Liver (tissue), 9 donors: ENCODE results near the gene MAD2L1BP. TPM values are rescaled to one million over a fixed set of nuclear protein-coding genes. Genes with fewer than 3 reads are reported as not detected.

Source experiments
- DNase-seq: peaks from one replicate; pipeline ENCODE4 v3.0.0-alpha.2; 2017; ENCODE audit warnings: low spot score
- H3K27ac ChIP-seq, 2 donors: one replicate each; pipeline ENCODE4 v1.7.0; 2013; ENCODE audit warnings: inconsistent platforms in 2 of 2, low read length in 2 of 2, control low read depth in 1 of 2, low read depth in 1 of 2, mild to moderate bottlenecking in 1 of 2
- H3K27me3 ChIP-seq, 4 donors: one replicate each; pipeline versions ENCODE4 v1.6.1 to v1.7.0; 2013; ENCODE audit warnings: low read length in 3 of 4, inconsistent platforms in 1 of 4, mild to moderate bottlenecking in 1 of 4, moderate library complexity in 1 of 4; ENCODE audit not compliant: control insufficient read depth in 4 of 4, insufficient read depth in 4 of 4
- H3K36me3 ChIP-seq, 4 donors: one replicate each; pipeline versions ENCODE4 v1.6.1 to v1.7.0; 2013; ENCODE audit warnings: low read length in 3 of 4, mild to moderate bottlenecking in 3 of 4, low read depth in 1 of 4, moderate library complexity in 1 of 4; ENCODE audit not compliant: control insufficient read depth in 4 of 4, insufficient read depth in 3 of 4
- H3K4me1 ChIP-seq, 4 donors: one replicate each; pipeline versions ENCODE4 v1.6.1 to v1.7.0; 2013; ENCODE audit warnings: low read length in 3 of 4, mild to moderate bottlenecking in 3 of 4, moderate library complexity in 1 of 4; ENCODE audit not compliant: control insufficient read depth in 4 of 4, insufficient read depth in 4 of 4
- H3K4me3 ChIP-seq, 3 donors: one replicate each; pipeline versions ENCODE4 v1.6.1 to v1.7.0; 2013; ENCODE audit warnings: low read length in 3 of 3, control low read depth in 1 of 3, low read depth in 1 of 3, mild to moderate bottlenecking in 1 of 3
- H3K9ac ChIP-seq, 2 donors: one replicate each; pipeline ENCODE4 v1.7.0; 2013; ENCODE audit warnings: low read length in 2 of 2, mild to moderate bottlenecking in 2 of 2, moderate library complexity in 2 of 2, control low read depth in 1 of 2, low read depth in 1 of 2
- H3K9me3 ChIP-seq, 4 donors: one replicate each; pipeline versions ENCODE4 v1.6.1 to v1.7.0; 2013; ENCODE audit warnings: low read length in 3 of 4; ENCODE audit not compliant: control insufficient read depth in 4 of 4
- EGR1 ChIP-seq, 2 donors: IDR thresholded peaks; 2 replicates each; pipeline ENCODE4 v1.6.1; 2016 to 2018; ENCODE audit warnings: antibody characterized with exemption in 2 of 2, low read depth in 2 of 2
- FOXA1 ChIP-seq: IDR thresholded peaks from 2 replicates; pipeline ENCODE4 v1.6.1; 2016; ENCODE audit warnings: antibody characterized with exemption
- FOXA2 ChIP-seq: IDR thresholded peaks from 2 replicates; pipeline ENCODE4 v1.6.1; 2016; ENCODE audit warnings: antibody characterized with exemption
- GABPA ChIP-seq, 2 donors: IDR thresholded peaks in 1 of 2; conservative IDR thresholded peaks in 1 of 2; 2 replicates each; pipeline ENCODE4 v1.6.1; 2016; ENCODE audit warnings: antibody characterized with exemption in 2 of 2, mild to moderate bottlenecking in 1 of 2, moderate library complexity in 1 of 2
- HNF4A ChIP-seq, 2 donors: conservative IDR thresholded peaks; 2 replicates each; pipeline ENCODE4 v1.6.1; 2016; ENCODE audit warnings: antibody characterized with exemption in 2 of 2, mild to moderate bottlenecking in 2 of 2
- HNF4G ChIP-seq: IDR thresholded peaks from 2 replicates; pipeline ENCODE4 v1.6.1; 2016; ENCODE audit warnings: antibody characterized with exemption
- JUND ChIP-seq, 2 donors: IDR thresholded peaks; 2 replicates each; pipeline ENCODE4 v1.6.1; 2016; ENCODE audit warnings: antibody characterized with exemption in 2 of 2
- NR2F2 ChIP-seq: IDR thresholded peaks from 2 replicates; pipeline ENCODE4 v1.6.1; 2016; ENCODE audit warnings: antibody characterized with exemption
- RAD21 ChIP-seq, 2 donors: IDR thresholded peaks; 2 replicates each; pipeline ENCODE4 v1.6.1; 2016; ENCODE audit warnings: antibody characterized with exemption in 2 of 2, mild to moderate bottlenecking in 2 of 2
- SP1 ChIP-seq: IDR thresholded peaks from 2 replicates; pipeline ENCODE4 v1.6.1; 2018; ENCODE audit warnings: antibody characterized with exemption, mild to moderate bottlenecking
- TAF1 ChIP-seq: conservative IDR thresholded peaks from 2 replicates; pipeline ENCODE4 v1.6.1; 2016; ENCODE audit warnings: antibody characterized with exemption, mild to moderate bottlenecking
- YY1 ChIP-seq: IDR thresholded peaks from 2 replicates; pipeline ENCODE4 v1.6.1; 2016; ENCODE audit warnings: antibody characterized with exemption, mild to moderate bottlenecking
- WGBS: extraction: QIAGEN DNeasy Blood & Tissue Kit; methylation state at CpG from one replicate; pipeline ENCODE4 v1.1.7; 2013; 5-methylcytosine and 5-hydroxymethylcytosine counted together
- polyA plus RNA-seq, 2 donors: library from polyadenylated mRNA; stranded (reverse) in 1 of 2; unstranded in 1 of 2; fragments of 200-250 nt in 1 of 2; fragments of >200 nt in 1 of 2; fragmentation: Nextera tagmentation in 1 of 2; extraction: Ambion mirVana in 1 of 2; gene quantifications; one replicate each; pipeline versions ENCODE4 v1.2.1 to v1.2.3, GENCODE V29; 2013 to 2015
- total RNA-seq, 2 donors: library from RNA; depleted of rRNA; stranded (reverse); fragments of >200 nt; gene quantifications; one replicate each; pipeline ENCODE4 v1.2.3, GENCODE V29; 2014
- TF ChIP-seq, protein P1 (sequence below): fragments of 150-350 bp; IDR thresholded peaks from 2 replicates; pipeline ENCODE4 v1.5.1; 2017; ENCODE audit warnings: improper control_type of control experiment, low read depth, low read length; ENCODE audit not compliant: missing input control
- TF ChIP-seq, protein P2 (sequence below): IDR thresholded peaks from 2 replicates; pipeline ENCODE4 v1.6.1; 2016; ENCODE audit warnings: antibody characterized with exemption, mild to moderate bottlenecking
- TF ChIP-seq, protein P3 (sequence below): IDR thresholded peaks from 2 replicates; pipeline ENCODE4 v1.6.1; 2016; ENCODE audit warnings: antibody characterized with exemption
- TF ChIP-seq, protein P4 (sequence below): IDR thresholded peaks from 2 replicates; pipeline ENCODE4 v1.6.1; 2016; ENCODE audit warnings: antibody characterized with exemption
- TF ChIP-seq, protein P5 (sequence below): IDR thresholded peaks from 2 replicates; pipeline ENCODE4 v1.6.1; 2016; ENCODE audit warnings: antibody characterized with exemption
- donor health status: healthy.
- donor health status: healthy.
- donor health status: healthy.
- donor health status: healthy.
- donor health status: healthy.

Gene MAD2L1BP
- total and polyA plus RNA-seq, 4 donors, result 11.2 to 17.3 (median 16.1) TPM

DNA sequence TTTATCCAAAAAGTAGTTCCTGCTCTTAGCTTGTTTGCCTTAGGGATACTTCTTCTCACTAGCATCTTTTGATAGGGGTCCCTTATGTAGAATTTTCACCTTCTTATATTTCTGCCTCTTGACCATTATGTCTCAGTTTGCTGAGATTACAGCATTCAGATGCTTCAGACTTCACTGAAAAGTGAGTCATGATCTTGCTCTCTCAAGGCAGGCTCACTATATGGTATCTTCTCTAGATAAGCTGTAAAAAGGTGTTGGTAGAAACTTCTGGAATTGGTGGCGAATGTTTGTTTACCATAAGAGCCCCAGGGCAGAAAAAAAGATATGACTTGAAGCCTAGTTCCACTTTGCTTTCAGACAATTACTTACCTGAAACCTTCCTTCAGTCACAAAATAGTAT is 26.2 kb upstream of the MAD2L1BP start:
- 98% methylated on average over 1 of the region's 1 CpG for WGBS
- Histone ChIP-seq H3K9ac (no peak overlapping the region), H3K4me3 (no peak overlapping the region), H3K27ac (no peak overlapping the region), H3K9me3 (no peaks in the 10 kb centered on the region), H3K27me3 (no peaks in the 10 kb centered on the region), H3K36me3 (peaks cover 8 to 21% (median 15%) of the 10 kb centered on the region in 4 donors), H3K4me1 (no peaks in the 10 kb centered on the region)
- DNase-seq, result no peak
- TF ChIP-seq FOXA2, result no peak
- TF ChIP-seq TAF1, result no peak
- no peak for TF ChIP-seq EGR1 (IDR thresholded peaks at IDR 0.05; ENCODE audit: low read depth in 2 of 2)
- TF ChIP-seq, protein P1, sequence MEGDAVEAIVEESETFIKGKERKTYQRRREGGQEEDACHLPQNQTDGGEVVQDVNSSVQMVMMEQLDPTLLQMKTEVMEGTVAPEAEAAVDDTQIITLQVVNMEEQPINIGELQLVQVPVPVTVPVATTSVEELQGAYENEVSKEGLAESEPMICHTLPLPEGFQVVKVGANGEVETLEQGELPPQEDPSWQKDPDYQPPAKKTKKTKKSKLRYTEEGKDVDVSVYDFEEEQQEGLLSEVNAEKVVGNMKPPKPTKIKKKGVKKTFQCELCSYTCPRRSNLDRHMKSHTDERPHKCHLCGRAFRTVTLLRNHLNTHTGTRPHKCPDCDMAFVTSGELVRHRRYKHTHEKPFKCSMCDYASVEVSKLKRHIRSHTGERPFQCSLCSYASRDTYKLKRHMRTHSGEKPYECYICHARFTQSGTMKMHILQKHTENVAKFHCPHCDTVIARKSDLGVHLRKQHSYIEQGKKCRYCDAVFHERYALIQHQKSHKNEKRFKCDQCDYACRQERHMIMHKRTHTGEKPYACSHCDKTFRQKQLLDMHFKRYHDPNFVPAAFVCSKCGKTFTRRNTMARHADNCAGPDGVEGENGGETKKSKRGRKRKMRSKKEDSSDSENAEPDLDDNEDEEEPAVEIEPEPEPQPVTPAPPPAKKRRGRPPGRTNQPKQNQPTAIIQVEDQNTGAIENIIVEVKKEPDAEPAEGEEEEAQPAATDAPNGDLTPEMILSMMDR, result no peak
- TF ChIP-seq, protein P2, sequence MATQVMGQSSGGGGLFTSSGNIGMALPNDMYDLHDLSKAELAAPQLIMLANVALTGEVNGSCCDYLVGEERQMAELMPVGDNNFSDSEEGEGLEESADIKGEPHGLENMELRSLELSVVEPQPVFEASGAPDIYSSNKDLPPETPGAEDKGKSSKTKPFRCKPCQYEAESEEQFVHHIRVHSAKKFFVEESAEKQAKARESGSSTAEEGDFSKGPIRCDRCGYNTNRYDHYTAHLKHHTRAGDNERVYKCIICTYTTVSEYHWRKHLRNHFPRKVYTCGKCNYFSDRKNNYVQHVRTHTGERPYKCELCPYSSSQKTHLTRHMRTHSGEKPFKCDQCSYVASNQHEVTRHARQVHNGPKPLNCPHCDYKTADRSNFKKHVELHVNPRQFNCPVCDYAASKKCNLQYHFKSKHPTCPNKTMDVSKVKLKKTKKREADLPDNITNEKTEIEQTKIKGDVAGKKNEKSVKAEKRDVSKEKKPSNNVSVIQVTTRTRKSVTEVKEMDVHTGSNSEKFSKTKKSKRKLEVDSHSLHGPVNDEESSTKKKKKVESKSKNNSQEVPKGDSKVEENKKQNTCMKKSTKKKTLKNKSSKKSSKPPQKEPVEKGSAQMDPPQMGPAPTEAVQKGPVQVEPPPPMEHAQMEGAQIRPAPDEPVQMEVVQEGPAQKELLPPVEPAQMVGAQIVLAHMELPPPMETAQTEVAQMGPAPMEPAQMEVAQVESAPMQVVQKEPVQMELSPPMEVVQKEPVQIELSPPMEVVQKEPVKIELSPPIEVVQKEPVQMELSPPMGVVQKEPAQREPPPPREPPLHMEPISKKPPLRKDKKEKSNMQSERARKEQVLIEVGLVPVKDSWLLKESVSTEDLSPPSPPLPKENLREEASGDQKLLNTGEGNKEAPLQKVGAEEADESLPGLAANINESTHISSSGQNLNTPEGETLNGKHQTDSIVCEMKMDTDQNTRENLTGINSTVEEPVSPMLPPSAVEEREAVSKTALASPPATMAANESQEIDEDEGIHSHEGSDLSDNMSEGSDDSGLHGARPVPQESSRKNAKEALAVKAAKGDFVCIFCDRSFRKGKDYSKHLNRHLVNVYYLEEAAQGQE, result no peak
- no peak for TF ChIP-seq YY1
- TF ChIP-seq, protein P3, sequence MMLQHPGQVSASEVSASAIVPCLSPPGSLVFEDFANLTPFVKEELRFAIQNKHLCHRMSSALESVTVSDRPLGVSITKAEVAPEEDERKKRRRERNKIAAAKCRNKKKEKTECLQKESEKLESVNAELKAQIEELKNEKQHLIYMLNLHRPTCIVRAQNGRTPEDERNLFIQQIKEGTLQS, result no peak
- TF ChIP-seq FOXA1, result no peak
- TF ChIP-seq, protein P4, sequence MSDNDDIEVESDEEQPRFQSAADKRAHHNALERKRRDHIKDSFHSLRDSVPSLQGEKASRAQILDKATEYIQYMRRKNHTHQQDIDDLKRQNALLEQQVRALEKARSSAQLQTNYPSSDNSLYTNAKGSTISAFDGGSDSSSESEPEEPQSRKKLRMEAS, result no peak
- no peak for TF ChIP-seq NR2F2
- TF ChIP-seq, protein P5, sequence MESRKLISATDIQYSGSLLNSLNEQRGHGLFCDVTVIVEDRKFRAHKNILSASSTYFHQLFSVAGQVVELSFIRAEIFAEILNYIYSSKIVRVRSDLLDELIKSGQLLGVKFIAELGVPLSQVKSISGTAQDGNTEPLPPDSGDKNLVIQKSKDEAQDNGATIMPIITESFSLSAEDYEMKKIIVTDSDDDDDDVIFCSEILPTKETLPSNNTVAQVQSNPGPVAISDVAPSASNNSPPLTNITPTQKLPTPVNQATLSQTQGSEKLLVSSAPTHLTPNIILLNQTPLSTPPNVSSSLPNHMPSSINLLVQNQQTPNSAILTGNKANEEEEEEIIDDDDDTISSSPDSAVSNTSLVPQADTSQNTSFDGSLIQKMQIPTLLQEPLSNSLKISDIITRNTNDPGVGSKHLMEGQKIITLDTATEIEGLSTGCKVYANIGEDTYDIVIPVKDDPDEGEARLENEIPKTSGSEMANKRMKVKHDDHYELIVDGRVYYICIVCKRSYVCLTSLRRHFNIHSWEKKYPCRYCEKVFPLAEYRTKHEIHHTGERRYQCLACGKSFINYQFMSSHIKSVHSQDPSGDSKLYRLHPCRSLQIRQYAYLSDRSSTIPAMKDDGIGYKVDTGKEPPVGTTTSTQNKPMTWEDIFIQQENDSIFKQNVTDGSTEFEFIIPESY, result no peak
- TF ChIP-seq HNF4A (conservative IDR thresholded peaks at IDR 0.05), result no peak
- TF ChIP-seq SP1, result no peak

DNA sequence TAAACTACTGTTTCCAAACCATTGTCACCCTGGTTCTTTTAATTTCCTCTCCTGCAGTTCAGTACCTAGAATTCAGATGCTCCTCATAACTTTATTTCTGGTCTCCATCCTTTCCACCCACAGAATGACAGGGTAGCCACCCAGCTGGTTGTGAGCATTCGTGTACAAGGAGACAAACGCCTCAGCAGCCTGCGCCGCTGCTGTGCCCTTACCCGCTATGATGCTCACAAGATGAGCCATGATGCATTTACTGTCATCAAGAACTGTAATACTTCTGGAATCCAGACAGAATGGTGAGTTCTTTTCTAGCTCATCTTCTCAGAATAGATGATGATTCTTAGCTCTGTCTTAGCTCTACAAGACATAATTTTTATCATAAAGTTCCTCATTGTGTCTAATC is 25.2 kb upstream of the MAD2L1BP start:
- 96% methylated on average over 5 of the region's 5 CpGs for WGBS
- H3K4me3 ChIP-seq, result no peak overlapping the region
- no peaks in the 10 kb centered on the region for H3K27me3 ChIP-seq
- no peaks in the 10 kb centered on the region for H3K9me3 ChIP-seq
- no peak overlapping the region for H3K9ac ChIP-seq
- H3K27ac ChIP-seq, result no peak overlapping the region
- no peaks in the 10 kb centered on the region for H3K4me1 ChIP-seq
- DNase-seq, result no peak
- H3K36me3 ChIP-seq, result peaks cover under 1 to 20% (median 12%) of the 10 kb centered on the region in 4 donors
- TF ChIP-seq TAF1, result no peak
- TF ChIP-seq, protein P1, result no peak
- TF ChIP-seq NR2F2, result no peak
- TF ChIP-seq HNF4G, result no peak
- TF ChIP-seq, protein P5, result no peak
- TF ChIP-seq, protein P4, result no peak
- TF ChIP-seq GABPA (IDR thresholded peaks at IDR 0.05 in 1 of 2, conservative IDR thresholded peaks at IDR 0.05 in 1 of 2), result no peak
- TF ChIP-seq YY1, result no peak
- no peak for TF ChIP-seq HNF4A (conservative IDR thresholded peaks at IDR 0.05)
- TF ChIP-seq RAD21 (IDR thresholded peaks at IDR 0.05), result no peak
- TF ChIP-seq FOXA1, result no peak
- TF ChIP-seq JUND (IDR thresholded peaks at IDR 0.05), result no peak
- TF ChIP-seq SP1, result no peak
